HG03520 (cell line): Measurements from ENCODE around the gene GLP1R.

Source experiments
- ATAC-seq: cut with Tn5 transposase; IDR thresholded peaks from one replicate; pipeline ENCODE4 v1.9.1; 2021; ENCODE audit warnings: mild to moderate bottlenecking, moderate library complexity; ENCODE audit not compliant: unreplicated experiment

Gene GLP1R

DNA sequence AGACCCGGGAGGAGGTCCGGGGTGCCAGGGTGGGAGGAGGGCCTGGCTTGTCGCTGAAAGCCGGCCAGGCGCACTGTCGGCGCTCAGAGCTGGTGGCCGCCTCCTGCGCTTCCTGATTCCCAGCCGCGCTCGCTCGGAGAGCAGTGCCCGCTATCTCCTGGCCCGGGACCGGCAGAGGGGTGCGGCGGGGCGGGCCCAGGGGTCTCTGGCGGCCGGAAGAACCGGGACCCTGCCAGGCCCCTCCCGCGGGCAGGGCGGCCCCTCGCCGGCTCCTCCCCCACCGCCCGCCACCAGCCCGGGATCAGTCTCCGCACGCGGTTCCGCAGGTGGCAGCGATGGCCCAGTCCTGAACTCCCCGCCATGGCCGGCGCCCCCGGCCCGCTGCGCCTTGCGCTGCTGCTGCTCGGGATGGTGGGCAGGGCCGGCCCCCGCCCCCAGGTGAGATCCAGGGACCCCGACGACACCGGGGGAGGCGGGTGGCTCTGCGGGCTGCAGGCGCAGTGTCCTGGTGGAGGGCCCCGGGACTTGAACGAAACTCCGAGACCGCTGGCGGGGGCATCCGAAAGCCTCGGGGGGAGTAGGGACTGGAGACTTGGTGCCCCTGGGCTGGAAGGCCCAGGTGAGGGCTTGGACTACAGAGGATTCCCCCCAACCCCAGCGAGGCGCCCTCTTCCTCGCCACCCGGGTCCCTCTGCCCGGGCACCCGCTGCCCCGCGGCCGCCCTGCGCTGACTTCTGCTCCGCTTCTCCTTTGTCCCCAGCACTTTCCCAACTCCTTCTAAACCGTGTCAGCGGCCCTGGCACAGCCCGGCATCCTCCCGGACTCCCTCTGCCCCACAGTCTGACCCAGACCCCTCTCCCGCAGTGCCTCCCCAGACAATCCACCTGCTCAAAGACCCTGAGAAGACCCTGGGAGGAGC lies at the start of gene GLP1R:
Gene GLP1R, plus strand, starts transcription at position 301 of the 919 bp plus-strand sequence. Its CDS starts 60 bp downstream, at position 361.
- ATAC-seq = no peak

DNA sequence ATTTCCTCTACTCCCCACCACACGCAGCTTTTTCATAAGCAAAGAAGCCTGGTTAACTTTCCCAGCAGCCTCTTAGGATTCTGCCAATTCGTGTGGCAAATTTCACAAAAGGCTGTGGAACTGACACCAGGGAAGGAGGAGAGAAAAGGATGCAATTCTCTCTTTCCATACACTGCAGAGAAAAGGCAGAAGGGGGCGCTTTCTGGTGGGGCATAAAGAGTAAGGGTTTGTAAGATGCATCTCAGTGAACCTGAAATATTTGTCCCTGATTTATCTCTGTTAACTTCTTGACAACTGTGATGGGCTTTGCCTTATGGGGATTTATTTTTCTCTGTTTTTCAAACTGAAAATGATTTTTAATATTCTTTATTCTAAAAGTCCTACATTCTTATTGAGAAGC lies 45.5 kb upstream of the GLP1R start:
- no peak for ATAC-seq

DNA sequence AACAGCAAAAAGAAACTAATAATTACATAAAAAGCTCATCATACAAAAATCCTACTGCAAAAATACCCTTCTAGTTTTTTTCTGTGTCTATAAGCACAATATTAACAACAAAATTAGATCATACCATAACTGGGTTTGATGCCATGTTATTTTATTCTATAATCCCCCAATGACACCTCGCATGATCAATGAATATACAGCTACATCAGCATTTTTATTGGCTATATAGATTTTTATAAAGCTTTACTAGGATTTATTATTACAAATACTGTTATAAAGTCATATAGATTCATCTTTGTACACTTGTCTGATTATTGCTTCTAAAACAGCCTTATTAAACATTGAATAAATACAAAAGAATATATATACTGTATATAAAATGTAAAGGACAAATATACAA lies 45.1 kb upstream of the GLP1R start:
- ATAC-seq = no peak

DNA sequence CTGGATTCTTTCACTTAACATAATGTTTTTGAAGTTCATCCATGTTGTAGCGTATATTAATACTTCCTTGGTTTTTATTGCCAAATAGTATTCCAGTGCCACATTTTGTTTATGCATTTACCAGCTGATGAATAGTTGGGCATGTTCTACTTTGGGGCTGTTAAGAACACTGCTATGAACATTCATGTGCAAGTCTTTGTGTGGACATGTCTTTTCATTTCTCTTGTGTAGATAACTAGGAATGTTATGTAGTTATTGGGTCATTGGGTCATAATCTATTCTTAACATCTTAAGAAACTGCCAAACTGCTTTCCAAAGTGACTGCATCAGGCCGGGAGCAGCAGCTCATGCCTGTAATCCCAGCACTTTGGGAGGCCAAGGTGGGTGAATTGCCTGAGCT lies 43.8 kb upstream of the GLP1R start:
- no peak for ATAC-seq

DNA sequence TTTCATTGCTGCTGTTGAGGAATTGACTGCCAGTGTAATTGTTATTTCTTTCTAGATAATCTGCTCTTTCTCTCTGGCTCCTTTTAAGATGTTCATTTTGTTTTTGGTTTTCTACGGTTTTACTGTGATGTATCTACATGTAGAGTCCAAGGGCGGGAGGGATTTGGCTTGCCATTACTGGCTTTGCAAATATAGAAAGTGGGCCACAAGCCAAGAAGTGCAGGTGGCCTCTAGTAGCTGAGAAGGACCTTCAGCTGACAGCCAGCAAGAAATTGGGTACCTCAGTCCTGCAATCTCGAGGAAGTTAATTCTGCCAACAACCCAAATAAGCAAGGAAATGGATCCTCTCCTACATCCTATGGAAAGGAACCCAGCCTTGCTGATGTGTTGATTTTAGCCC lies 42.8 kb upstream of the GLP1R start:
- no peak for ATAC-seq

DNA sequence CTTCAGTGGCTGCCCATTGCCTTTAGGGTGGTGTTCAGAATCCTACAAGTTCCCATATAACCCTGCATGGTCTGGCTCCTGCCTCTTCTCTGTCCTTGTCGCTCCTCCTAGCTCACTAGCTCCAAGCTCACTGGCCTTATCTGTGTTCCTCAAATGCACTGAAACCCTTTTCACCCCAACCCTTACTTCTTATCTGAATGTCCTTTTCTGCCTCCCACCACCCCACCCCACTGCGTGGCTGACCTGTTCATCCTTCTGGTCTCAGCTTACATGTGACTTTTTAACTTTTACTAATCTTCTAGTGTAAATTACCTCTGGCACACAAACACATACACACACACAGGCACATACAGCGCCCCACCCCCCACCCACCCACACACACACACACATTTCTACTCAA lies 41.0 kb upstream of the GLP1R start:
- ATAC-seq = no peak

DNA sequence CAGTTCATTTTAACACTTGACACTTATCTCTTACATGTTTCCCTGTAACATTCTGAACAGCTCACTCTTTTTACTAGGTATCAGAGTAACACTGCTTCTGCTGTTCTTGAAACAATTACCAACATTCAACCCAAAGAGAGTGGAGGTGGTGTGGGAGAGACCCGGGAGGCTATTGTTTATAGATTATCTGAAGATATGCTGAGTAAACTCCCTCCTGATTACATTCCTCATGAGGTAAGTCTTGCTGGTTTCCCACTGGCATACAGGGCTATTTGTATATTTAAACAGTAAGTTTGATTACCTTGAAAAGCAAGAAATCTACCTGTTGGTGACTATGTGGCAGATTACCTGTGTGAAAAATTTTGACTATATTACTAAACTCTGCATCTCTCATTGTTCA lies 39.8 kb upstream of the GLP1R start:
- no peak for ATAC-seq

DNA sequence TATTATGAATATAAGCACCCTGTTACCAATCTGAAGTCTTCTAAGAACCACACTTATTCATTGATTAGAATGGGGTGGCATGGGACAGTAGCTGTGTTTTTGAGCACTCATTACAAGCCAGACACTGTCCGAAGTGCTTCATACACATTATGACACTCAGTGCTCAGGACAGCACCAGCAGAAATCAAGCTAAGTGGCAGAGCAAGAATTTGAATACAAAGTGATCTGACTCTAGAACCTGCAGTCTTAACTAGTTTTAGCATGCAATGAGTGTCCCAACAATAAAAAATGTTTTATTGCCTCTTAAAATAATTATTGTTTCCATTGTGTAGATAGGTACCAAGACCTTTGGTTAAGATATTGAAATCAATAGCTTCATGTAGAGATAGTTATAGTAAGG lies 39.1 kb upstream of the GLP1R start:
- no peak for ATAC-seq

DNA sequence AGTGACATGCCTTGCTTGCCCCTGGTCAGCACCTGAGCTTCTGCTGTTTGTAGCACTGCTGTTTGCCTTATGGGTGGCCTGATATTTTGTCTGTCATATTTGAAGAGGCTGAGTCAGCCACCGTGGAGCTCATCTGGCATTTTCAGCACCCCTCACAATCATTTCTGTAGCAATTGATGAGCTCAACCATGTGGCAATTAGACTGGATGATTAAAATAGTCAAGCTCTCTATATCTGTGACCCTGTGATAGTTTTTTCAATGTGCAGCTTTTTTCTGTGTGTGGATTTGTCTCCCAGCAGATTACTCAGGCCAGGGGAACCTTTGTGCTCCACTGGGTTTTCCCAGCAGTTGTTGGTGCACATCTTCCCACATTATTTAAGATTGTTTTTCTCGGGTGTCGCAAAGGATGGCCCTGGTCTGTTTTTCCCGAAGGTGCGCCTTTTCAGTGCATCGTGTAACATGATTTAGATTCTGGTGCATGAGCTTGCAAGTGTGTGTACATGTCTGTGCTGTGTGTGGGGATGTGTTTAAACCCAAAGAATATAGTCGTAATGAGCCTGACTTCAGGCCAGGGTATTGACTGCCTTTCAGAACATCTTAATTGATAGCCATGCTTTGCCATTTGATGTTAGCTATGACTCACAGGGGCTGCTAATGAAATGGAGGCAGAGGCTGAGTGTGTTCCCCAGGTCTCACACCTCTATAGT lies 31.6 kb upstream of the GLP1R start:
- ATAC-seq = no peak

DNA sequence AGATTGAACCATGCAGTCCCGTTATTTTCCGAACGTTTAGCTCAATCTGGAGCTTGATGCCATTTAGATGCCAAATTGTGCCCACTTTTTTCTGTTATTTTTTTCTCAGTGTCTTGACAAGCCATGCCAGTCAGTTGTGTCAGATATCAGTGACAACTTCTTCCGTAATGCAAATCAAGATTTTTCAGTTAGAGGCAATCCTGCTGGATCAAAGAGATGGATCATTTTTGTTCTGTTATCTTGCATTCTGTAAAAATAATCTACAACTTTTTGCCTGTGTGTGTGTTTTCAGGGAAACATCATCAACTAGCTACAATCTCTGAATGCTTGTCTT lies 31.1 kb upstream of the GLP1R start:
- no peak for ATAC-seq

DNA sequence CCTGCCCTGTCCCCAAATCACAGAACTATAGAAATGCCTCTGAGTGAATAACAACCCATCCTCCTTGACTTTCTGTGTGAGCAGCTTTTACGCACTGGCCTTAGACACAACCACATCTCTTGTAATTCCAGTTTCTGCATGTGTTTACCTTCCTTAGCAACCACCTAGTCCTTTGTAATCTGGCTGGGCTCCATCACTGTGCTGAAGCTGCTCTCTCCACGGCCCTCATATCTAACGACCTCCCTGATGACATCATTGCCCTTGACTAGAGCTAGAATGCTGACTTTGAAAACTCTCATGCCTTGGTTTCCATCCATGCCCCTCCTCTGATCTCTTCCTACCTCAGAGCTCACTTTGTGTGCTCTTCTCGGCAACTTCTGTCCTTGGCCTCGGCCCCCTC lies 30.5 kb upstream of the GLP1R start:
- ATAC-seq = no peak

DNA sequence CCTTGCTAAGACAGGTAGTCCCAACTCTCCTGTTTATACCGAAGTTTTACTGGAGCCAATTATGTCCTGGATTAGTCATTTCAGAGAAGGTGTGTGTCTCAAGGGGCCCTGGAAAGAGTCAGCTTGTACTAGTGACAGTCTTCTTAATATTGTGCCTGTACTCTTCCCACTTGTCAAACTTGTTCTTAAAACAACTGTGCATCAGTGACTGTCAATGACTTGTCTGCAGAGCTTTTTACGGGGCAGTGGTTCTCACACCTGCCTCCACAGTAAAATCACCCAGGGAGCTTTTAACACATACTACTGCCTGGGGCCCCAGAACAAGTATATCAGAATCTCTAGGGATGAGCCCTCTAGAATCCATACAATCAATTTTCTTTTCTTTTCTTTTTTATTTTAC lies 28.4 kb upstream of the GLP1R start:
- ATAC-seq = no peak

DNA sequence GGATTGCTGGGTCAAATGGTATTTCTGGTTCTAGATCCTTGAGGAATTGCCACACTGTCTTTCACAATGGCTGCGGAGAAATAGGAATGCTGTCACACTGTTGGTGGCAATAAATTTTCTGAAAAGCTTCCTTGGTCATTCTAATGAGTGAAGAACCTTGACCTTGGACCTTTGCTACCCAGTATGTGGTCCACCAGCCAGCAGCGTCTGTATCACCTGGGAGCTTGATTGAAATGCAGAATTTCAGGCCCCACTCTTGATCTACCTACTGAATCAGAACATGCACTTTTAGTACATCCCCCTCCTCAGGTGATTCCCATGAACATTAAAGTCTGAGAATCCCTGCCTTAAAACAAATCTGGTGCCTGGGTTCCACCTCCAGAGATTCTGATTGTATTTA lies 27.5 kb upstream of the GLP1R start:
- no peak for ATAC-seq

DNA sequence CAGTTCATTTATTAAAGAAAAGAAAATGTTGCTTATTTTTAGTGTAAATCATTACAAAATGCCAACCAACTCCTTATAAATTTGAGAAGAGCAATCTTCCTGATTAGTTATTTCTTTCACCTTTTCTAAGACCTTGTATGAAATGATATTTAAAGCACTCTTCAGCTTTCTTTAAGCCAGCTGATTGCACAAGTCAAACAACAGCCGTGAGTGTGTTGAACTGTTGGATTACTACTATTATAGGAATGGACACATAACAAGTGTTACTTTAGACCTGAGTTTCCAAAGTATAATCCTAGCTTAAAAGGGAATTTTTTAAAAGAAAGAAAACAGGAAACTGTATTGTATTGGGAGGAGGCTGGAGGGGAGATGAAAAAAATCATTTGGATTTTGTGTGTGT lies 26.8 kb upstream of the GLP1R start:
- no peak for ATAC-seq

DNA sequence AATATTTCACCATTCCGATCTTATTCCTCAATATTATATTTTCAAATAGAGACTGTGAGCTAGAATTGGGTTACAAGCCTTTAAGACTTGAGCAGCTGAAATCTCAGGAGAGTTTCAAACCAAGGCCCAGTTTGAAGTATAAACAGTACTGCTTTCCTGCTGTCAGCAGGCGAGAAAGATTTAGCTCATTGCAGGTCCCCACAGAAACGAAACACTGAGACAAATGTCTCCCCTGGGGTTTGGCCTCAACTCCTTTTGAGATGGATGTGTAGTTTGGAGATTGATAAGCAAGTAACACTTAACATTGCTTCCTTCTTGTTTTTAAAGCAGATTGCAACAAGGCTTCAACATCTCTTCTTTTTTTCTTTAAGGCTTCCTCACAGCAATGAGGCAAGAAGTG lies 22.4 kb upstream of the GLP1R start:
- no peak for ATAC-seq

DNA sequence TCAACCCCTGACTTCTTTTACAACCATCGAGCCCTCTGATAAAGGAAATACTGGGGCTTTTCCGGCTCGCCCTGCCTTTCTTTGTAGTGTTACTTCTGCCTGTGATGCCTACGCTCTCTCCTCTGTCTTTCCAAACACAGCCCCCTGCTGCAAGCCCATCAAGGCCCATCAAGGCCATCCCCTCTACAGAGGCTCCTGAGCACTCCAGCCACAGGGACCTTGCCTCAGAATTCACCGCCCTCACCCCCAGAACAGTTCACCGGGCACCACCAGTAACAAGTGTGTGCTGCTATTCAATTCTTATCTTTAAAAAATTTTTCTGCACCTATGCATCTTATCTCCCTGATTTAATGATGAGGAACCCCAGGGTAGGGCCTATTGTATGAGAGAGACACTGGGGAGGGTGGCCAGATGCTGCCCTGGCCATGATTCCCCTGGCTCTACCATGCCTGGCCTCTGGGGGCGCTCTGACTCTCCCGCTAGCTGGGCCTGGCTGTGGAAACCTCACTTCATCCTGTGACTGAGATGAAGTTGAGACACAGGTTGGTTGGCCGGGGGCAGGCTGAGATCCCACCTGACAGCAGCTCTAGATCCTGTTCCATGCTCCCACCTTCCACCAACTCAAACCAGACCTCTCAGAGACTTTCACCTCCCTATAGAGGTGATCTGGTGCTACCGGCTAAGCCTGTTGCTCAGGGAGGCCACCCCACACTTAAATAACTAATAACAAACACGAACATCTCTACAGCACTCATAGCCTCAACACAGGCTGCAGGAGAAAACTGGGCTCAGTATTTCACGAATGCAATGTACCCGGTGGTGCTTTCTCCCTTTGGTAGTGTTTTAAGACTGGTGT lies 19.2 kb upstream of the GLP1R start:
- ATAC-seq = peak; percentile 48

DNA sequence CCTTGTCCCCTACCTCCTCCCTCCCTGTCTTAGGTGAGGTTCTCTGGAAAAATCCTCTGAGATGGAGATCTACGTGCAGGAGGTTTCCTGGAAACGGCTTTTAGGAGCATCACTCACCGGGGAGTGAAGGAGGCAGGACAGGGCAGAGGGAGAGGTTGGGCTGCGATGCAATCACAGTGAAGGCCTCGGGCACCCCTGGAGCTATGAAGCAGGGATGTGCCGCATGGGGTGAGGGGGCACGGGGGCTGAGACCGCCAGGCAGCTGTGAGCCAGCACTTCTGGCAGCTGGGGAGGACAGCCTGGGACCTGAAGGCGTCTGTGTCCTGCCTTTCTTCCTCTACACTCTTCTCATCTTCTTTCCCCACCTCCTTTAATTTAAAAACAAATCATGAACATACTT lies 12.9 kb upstream of the GLP1R start:
- ATAC-seq = no peak

DNA sequence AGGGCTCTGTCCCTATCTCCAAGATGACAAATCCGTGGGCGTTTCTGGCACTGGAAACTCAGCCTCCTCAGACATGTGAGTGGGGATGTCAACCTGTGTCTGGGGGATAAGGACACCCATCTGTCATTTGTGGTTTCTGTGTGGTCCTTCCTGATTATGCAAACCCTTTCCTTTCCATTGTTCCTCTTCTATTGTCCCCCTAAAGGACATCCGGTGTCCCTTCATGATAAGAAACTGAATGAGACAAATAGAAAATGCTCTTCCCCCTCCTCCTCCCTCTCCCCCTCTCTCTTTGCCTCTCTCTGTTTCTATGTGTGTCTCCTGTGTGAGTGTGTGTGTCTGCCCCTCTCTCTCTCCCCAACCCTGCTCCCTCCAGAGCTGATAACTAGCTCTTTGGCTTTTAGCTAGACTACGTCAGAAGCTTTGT lies 11.5 kb upstream of the GLP1R start:
- ATAC-seq = no peak

DNA sequence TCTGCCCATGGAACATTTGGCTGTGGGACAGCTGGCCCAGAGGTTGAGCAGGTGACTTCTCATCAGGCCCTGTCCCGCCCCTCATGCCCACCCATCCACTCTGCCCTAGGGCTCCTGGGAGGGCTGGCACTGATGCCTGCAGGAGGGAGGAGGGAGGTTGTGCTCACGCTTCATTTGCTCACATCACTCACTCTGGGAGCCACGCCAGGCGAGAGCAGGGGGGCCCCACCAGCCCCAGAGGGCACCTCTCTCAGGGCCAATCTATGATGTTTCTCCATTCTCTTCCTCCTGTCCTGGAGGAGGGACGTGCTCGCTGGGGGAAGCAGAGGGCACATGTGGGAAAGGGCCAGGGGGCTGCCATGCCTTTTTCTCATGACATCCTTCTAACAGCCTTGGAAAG lies 10.9 kb upstream of the GLP1R start:
- no peak for ATAC-seq

DNA sequence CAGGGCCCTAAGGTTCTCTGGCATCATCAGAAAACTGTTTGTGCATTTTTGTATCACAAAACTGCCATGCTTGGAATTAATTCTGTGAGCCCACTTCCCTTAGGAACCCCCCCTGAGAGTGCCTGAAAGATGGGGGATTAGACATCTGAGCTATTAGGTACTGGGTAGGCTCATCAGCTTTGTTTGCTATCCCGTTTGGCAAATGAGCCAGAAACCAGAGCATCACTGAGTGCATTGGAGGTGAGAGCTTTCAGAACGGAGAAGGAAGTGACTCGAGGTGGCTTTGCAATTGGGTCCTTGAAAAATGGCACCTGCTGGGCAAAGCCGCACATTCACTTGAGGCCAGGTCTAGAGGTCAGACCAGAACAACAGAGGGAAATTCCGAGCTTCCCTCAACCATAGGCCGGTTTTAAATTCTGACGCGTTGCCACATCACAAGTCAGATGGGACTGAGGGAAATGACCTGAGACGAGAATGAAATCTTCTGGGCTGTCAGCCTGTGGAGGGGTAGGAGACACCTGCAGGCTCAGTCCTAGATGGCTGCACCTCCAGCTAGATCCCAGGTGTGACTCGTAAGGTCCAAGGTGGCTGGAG lies 8.4 kb upstream of the GLP1R start:
- ATAC-seq = no peak

DNA sequence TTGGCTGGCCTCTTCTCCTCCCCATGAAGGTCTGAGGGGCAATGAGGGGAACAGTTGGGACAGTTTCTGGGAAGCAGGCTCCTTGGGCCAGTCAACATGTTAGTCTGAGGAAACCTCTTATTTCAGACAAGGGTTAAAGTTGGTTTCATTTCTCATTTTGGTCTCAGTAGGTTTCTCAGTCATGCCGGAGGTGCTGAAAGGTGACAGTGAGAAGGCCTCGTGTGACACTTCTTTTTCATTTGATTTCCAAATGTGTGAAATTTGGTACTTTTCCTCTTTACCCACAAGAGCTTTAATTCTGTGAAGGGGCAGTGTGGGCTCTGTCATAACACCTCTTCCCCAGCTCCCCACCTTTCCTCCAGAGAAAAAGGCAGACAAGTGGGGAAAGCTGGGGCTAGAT lies 7.5 kb upstream of the GLP1R start:
- ATAC-seq = no peak
